ENCODE measurements around the gene MED8.
"Not testable (repeated sequence)": the region's sequence is repeated elsewhere in the genome, so short reads cannot be mapped to it uniquely, and the experiment has no call there.

The MED8 gene

GRCh38 chr1:43381612-43382011 is 8.0 kb downstream of the MED8 start:
- DNase-seq: no peak

- DNase-seq: no peak
Measured at GRCh38 chr1:43379476-43379875, 10.1 kb downstream of the MED8 start.

GRCh38 chr1:43377831-43378230 is 11.8 kb downstream of the MED8 start:
- DNase-seq: no peak

- DNase-seq: peak; percentile 21
Measured at GRCh38 chr1:43376723-43377235, 12.8 kb downstream of the MED8 start.

GRCh38 chr1:43373066-43373940 is 16.3 kb downstream of the MED8 start:
- peak; percentile 61 for DNase-seq

- no peak for DNase-seq
Measured at GRCh38 chr1:43372172-43372571, 17.4 kb downstream of the MED8 start.

GRCh38 chr1:43370564-43370963 is 19.0 kb downstream of the MED8 start:
- no peak for DNase-seq

- not testable (repeated sequence) for DNase-seq
Measured at GRCh38 chr1:43369779-43370178, 19.8 kb downstream of the MED8 start.

- DNase-seq: peak; percentile 56
Measured at GRCh38 chr1:43368646-43369020, 21.0 kb downstream of the MED8 start.

GRCh38 chr1:43367904-43368645 is 21.5 kb downstream of the MED8 start, which contains the start of gene ELOVL1:
ELOVL1 (minus strand) TSS chr1:43368011; CDS start chr1:43365609, 2,402 bp downstream.
- DNase-seq: peak; percentile 95

GRCh38 chr1:43367026-43367903 is 22.3 kb downstream of the MED8 start:
- DNase-seq: peak; percentile 67

GRCh38 chr1:43366601-43367025 is 23.0 kb downstream of the MED8 start:
- peak; percentile 60 for DNase-seq

GRCh38 chr1:43366179-43366578 is 23.4 kb downstream of the MED8 start:
- peak; percentile 61 for DNase-seq

GRCh38 chr1:43365678-43366077 is 23.9 kb downstream of the MED8 start:
- DNase-seq: no peak

- no peak for DNase-seq
Measured at GRCh38 chr1:43363935-43364525, 25.6 kb downstream of the MED8 start.

GRCh38 chr1:43363283-43363934 is 26.2 kb downstream of the MED8 start:
- DNase-seq: no peak

- DNase-seq: no peak
Measured at GRCh38 chr1:43360616-43361015, 29.0 kb downstream of the MED8 start.

- peak; percentile 40 for DNase-seq
Measured at GRCh38 chr1:43359696-43360095, 29.9 kb downstream of the MED8 start.

GRCh38 chr1:43358746-43359693 is 30.6 kb downstream of the MED8 start, which contains the start of gene CDC20:
CDC20 (plus strand) TSS chr1:43358981; CDS start chr1:43359216, 235 bp downstream.
- DNase-seq: peak; percentile 99

GRCh38 chr1:43358121-43358745 is 31.4 kb downstream of the MED8 start:
- DNase-seq: peak; percentile 75
